Measurements from ENCODE around the gene SCNN1G. TPM values are rescaled to one million over a fixed set of nuclear protein-coding genes. Genes with fewer than 3 reads are reported as not detected.

Gene SCNN1G, protein sequence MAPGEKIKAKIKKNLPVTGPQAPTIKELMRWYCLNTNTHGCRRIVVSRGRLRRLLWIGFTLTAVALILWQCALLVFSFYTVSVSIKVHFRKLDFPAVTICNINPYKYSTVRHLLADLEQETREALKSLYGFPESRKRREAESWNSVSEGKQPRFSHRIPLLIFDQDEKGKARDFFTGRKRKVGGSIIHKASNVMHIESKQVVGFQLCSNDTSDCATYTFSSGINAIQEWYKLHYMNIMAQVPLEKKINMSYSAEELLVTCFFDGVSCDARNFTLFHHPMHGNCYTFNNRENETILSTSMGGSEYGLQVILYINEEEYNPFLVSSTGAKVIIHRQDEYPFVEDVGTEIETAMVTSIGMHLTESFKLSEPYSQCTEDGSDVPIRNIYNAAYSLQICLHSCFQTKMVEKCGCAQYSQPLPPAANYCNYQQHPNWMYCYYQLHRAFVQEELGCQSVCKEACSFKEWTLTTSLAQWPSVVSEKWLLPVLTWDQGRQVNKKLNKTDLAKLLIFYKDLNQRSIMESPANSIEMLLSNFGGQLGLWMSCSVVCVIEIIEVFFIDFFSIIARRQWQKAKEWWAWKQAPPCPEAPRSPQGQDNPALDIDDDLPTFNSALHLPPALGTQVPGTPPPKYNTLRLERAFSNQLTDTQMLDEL
- total RNA-seq (2021) (0.78 to 1.3 TPM (median 0.80 TPM) in 3 replicates), Bru-seq, nascent RNA (percentile 29 among the genes with signal in this experiment)
- long read RNA-seq, experiment 1, transcript SCNN1G-201 (13 exons, 3,507 nt), result major isoform, 6 of 7 reads
- long read RNA-seq, experiment 1, partial matches to known transcripts, result 0 of 7 reads
- long read RNA-seq, experiment 1, other reads (novel, unspliced or antisense), result 1 of 7 reads
- long read RNA-seq, experiment 2, partial matches to known transcripts, result 1 of 2 reads
- long read RNA-seq, experiment 2, other reads (novel, unspliced or antisense), result 0 of 2 reads
- long read RNA-seq, experiment 3, result 0 reads

DNA sequence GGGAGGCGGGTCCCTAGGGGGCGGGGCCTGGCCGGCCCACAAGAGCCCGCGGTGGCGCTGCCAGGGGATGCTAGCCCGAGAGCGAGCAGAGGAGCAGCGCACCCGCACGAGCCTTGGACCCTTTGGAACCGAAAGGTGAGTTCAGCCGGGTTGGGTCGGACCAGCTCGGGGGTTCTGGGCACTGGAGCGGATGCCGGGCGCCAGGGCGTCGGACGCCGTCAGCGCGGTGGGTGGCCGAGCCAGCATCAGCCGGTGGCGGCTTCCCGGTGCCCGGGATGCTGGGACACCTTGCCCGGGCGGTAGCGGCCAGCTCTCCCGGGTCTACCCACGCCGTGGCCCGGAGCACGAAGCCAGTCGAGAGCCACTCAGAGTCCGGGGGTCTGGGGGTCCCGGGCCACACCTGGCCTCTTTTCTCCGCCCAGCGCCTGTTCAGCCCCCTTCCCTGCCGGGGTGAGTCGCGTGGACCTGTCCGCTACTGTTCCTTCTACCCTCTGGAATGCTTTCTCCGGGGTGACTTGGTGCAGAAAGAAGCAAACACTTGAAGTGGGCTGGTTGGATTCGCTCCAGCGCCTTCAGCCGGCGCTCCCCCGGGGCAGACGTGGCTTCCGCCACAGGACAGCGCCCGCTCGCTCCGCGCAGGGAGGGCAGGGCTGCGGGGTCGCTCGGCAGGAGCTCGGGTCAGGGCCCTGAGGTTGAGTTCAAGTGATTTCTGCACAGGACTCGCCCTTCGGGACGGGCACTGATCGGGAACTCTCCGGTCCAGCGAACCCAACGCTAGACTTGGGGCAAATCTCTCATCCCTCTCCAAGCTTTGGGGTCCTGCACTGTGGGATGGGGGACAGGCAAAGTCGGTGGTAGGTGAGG lies at the start of gene SCNN1G:
SCNN1G (plus strand) TSS at position 67 of the 864 bp plus-strand sequence. CDS start 3,527 bp downstream, outside the sequence.
- H3K4me3 Mint-ChIP-seq, result peak within 1 kb of the TSS; percentile 75
- ChIA-PET CTCF (interaction anchor here (0.6 to 5.8 kb wide), 14 partner anchors 10 to 354 kb away, joined by 3 to 54 read pairs (median 6); no protein-coding TSS in a partner anchor), POLR2A (no interaction called here)
- no peaks in the 10 kb centered on the region for H3K9me3 Mint-ChIP-seq
- no peak within 1 kb of the TSS for H3K27ac Mint-ChIP-seq
- TF ChIP-seq E2F5 (CRISPR knock-in tag; IDR thresholded peaks at IDR 0.05) (peak; percentile 6; the same call in 1 of the 2 replicates), TEAD4 (CRISPR knock-in tag; IDR thresholded peaks at IDR 0.05) (no peak), JAZF1 (CRISPR knock-in tag; IDR thresholded peaks at IDR 0.05) (no peak), SMAD3 (CRISPR knock-in tag; IDR thresholded peaks at IDR 0.05; ENCODE audit: borderline replicate concordance) (no peak), IRF2 (CRISPR knock-in tag; IDR thresholded peaks at IDR 0.05; ENCODE audit: borderline replicate concordance, low read depth) (no peak), NR3C1 (CRISPR knock-in tag; conservative IDR thresholded peaks at IDR 0.05; ENCODE audit: low read depth) (no peak), ZNF281 (CRISPR knock-in tag; IDR thresholded peaks at IDR 0.05) (no peak), FOXP1 (CRISPR knock-in tag; IDR thresholded peaks at IDR 0.05; ENCODE audit: borderline replicate concordance) (0 out of 2 replicates have a peak, but pooled peaks have one; percentile 2), EMX1 (CRISPR knock-in tag; IDR thresholded peaks at IDR 0.05) (no peak), RELA (CRISPR knock-in tag; IDR thresholded peaks at IDR 0.05; ENCODE audit: borderline replicate concordance) (no peak), ATF2 (CRISPR knock-in tag; IDR thresholded peaks at IDR 0.05; ENCODE audit: borderline replicate concordance, low read depth) (no peak), ZNF671 (CRISPR knock-in tag; IDR thresholded peaks at IDR 0.05) (no peak)
- TF ChIP-seq, protein P1, sequence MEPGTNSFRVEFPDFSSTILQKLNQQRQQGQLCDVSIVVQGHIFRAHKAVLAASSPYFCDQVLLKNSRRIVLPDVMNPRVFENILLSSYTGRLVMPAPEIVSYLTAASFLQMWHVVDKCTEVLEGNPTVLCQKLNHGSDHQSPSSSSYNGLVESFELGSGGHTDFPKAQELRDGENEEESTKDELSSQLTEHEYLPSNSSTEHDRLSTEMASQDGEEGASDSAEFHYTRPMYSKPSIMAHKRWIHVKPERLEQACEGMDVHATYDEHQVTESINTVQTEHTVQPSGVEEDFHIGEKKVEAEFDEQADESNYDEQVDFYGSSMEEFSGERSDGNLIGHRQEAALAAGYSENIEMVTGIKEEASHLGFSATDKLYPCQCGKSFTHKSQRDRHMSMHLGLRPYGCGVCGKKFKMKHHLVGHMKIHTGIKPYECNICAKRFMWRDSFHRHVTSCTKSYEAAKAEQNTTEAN (CRISPR knock-in tag; IDR thresholded peaks at IDR 0.05), result no peak
- TF ChIP-seq, protein P2, sequence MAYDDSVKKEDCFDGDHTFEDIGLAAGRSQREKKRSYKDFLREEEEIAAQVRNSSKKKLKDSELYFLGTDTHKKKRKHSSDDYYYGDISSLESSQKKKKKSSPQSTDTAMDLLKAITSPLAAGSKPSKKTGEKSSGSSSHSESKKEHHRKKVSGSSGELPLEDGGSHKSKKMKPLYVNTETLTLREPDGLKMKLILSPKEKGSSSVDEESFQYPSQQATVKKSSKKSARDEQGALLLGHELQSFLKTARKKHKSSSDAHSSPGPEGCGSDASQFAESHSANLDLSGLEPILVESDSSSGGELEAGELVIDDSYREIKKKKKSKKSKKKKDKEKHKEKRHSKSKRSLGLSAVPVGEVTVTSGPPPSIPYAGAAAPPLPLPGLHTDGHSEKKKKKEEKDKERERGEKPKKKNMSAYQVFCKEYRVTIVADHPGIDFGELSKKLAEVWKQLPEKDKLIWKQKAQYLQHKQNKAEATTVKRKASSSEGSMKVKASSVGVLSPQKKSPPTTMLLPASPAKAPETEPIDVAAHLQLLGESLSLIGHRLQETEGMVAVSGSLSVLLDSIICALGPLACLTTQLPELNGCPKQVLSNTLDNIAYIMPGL (CRISPR knock-in tag; IDR thresholded peaks at IDR 0.05), result peak; percentile 12; the same call in 1 of the 2 replicates
- peak; percentile 33 for DNase-seq (ENCODE audit: low spot score)
- H3K4me1 Mint-ChIP-seq, result peaks cover 16% of the 10 kb centered on the region
- H3K27me3 Mint-ChIP-seq (ENCODE audit: low read depth), result peaks cover 47% of the 10 kb centered on the region
- ATAC-seq, result peak; percentile 13
- no peaks in the 10 kb centered on the region for H3K36me3 Mint-ChIP-seq

Measured in WTC11 (cell line).